ENCODE results near the gene PPP1R18.
A peak's percentile ranks its signal among the peaks of the same experiment; 100 is the strongest.
"Not testable (repeated sequence)": the region's sequence is repeated elsewhere in the genome, so short reads cannot be mapped to it uniquely, and the experiment has no call there.

PPP1R18 gene

GRCh38 chr6:30670760-30671527 is 15.5 kb downstream of the PPP1R18 start:
- DNase-seq (ENCODE audit: low read depth in 1 of 2, low spot score in 1 of 2): no peak

GRCh38 chr6:30666300-30666699 is 20.1 kb downstream of the PPP1R18 start:
- not testable (repeated sequence) for DNase-seq (ENCODE audit: low read depth in 1 of 2, low spot score in 1 of 2)

- DNase-seq (ENCODE audit: low read depth in 1 of 2, low spot score in 1 of 2): no peak
These were observed 21.3 kb downstream of the PPP1R18 start for GRCh38 chr6:30664994-30665767.

- DNase-seq (ENCODE audit: low read depth in 1 of 2, low spot score in 1 of 2): not testable (repeated sequence)
These were observed 28.5 kb downstream of the PPP1R18 start for GRCh38 chr6:30657922-30658321.

- DNase-seq (ENCODE audit: low read depth in 1 of 2, low spot score in 1 of 2): no peak
These were observed 29.0 kb downstream of the PPP1R18 start for GRCh38 chr6:30657454-30657853.

GRCh38 chr6:30656513-30656912 is 29.9 kb downstream of the PPP1R18 start:
- no peak for DNase-seq (ENCODE audit: low read depth in 1 of 2, low spot score in 1 of 2)

- DNase-seq (ENCODE audit: low read depth in 1 of 2, low spot score in 1 of 2): no peak
These were observed 30.7 kb downstream of the PPP1R18 start for GRCh38 chr6:30655743-30656094.

- no peak for DNase-seq (ENCODE audit: low read depth in 1 of 2, low spot score in 1 of 2)
These were observed 31.4 kb downstream of the PPP1R18 start for GRCh38 chr6:30654798-30655742.

GRCh38 chr6:30651143-30651542 is 35.3 kb downstream of the PPP1R18 start:
- DNase-seq (ENCODE audit: low read depth in 1 of 2, low spot score in 1 of 2): no peak

- DNase-seq (ENCODE audit: low read depth in 1 of 2, low spot score in 1 of 2): peak; percentile 50 to 67
These were observed 39.0 kb downstream of the PPP1R18 start for GRCh38 chr6:30647242-30648116.

- DNase-seq (ENCODE audit: low read depth in 1 of 2, low spot score in 1 of 2): peak; percentile 86 to 89
These were observed 39.8 kb downstream of the PPP1R18 start, which contains the start of gene C6orf136 for GRCh38 chr6:30646450-30647241. TSS of gene C6orf136 (plus strand) at chr6:30647133. CDS start at chr6:30647232, 99 bp downstream.

GRCh38 chr6:30645989-30646388 is 40.5 kb downstream of the PPP1R18 start:
- no peak for DNase-seq (ENCODE audit: low read depth in 1 of 2, low spot score in 1 of 2)

- no peak for DNase-seq (ENCODE audit: low read depth in 1 of 2, low spot score in 1 of 2)
These were observed 41.7 kb downstream of the PPP1R18 start for GRCh38 chr6:30644769-30645168.

GRCh38 chr6:30643656-30644055 is 42.8 kb downstream of the PPP1R18 start:
- DNase-seq (ENCODE audit: low read depth in 1 of 2, low spot score in 1 of 2): no peak

- no peak for DNase-seq (ENCODE audit: low read depth in 1 of 2, low spot score in 1 of 2)
These were observed 45.4 kb downstream of the PPP1R18 start for GRCh38 chr6:30641048-30641447.

- no peak for DNase-seq (ENCODE audit: low read depth in 1 of 2, low spot score in 1 of 2)
These were observed 46.0 kb downstream of the PPP1R18 start for GRCh38 chr6:30640481-30640880.

- no peak for DNase-seq (ENCODE audit: low read depth in 1 of 2, low spot score in 1 of 2)
These were observed 50.6 kb downstream of the PPP1R18 start for GRCh38 chr6:30635834-30636233.

- peak; percentile 73 to 82 for DNase-seq (ENCODE audit: low read depth in 1 of 2, low spot score in 1 of 2)
These were observed 59.7 kb downstream of the PPP1R18 start, which contains the start of gene ATAT1 for GRCh38 chr6:30626484-30627366. TSS of gene ATAT1 (plus strand) at chr6:30626874.
